Suprapubic skin (tissue), 3 donors: Measurements from ENCODE around the gene NAA35.

Experiments used
- POLR2A ChIP-seq, 2 donors: fragments of 450-650 bp; IDR thresholded peaks; one replicate each; pipeline ENCODE4 v1.6.1; 2017; ENCODE audit warnings: antibody characterized with exemption in 2 of 2, mild to moderate bottlenecking in 2 of 2, moderate library complexity in 2 of 2
- TF ChIP-seq, protein P1 (sequence below), 2 donors: fragments of 200-600 bp in 1 of 2; fragments of 450-650 bp in 1 of 2; sonication (generic) in 1 of 2; IDR thresholded peaks; one replicate each; pipeline ENCODE4 v1.5.1; 2016 to 2019; ENCODE audit warnings: antibody characterized with exemption in 2 of 2, mild to moderate bottlenecking in 1 of 2, moderate library complexity in 1 of 2

DNA sequence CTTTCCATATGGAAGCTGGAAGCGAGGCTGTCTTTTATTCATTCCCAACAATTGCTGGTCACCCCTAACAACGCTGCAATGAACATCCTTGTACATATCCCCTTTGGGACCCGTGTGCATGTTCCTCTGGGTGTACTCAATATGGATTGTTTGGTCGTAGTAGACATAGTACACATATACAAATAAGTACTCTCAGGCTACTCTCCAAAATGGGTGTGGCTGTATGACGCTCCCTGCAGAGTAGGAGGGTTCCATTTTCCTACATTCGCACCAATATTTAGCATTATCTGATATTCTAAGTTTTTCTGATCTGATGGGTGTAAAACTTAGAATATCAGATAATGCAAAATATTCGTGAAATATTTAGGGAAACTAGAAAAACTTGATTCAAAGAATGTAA lies 23.2 kb upstream of the NAA35 start:
- TF ChIP-seq, protein P1, sequence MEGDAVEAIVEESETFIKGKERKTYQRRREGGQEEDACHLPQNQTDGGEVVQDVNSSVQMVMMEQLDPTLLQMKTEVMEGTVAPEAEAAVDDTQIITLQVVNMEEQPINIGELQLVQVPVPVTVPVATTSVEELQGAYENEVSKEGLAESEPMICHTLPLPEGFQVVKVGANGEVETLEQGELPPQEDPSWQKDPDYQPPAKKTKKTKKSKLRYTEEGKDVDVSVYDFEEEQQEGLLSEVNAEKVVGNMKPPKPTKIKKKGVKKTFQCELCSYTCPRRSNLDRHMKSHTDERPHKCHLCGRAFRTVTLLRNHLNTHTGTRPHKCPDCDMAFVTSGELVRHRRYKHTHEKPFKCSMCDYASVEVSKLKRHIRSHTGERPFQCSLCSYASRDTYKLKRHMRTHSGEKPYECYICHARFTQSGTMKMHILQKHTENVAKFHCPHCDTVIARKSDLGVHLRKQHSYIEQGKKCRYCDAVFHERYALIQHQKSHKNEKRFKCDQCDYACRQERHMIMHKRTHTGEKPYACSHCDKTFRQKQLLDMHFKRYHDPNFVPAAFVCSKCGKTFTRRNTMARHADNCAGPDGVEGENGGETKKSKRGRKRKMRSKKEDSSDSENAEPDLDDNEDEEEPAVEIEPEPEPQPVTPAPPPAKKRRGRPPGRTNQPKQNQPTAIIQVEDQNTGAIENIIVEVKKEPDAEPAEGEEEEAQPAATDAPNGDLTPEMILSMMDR (IDR thresholded peaks at IDR 0.05) = no peak
- TF ChIP-seq POLR2A (IDR thresholded peaks at IDR 0.05) = no peak
